BE2C (cell line): ENCODE results near the gene MTA1.

ENCODE experiments used
- DNase-seq: peaks from one replicate; pipeline ENCODE4 v3.0.0-alpha.2; 2020
- H3K27me3 ChIP-seq: fragments of 250-450 bp; sonication (Bioruptor Pico); 2 replicates; pipeline ENCODE4 v1.5.1; 2020; ENCODE audit warnings: mild to moderate bottlenecking
- H3K36me3 ChIP-seq: fragments of 250-450 bp; sonication (Bioruptor Pico); 2 replicates; pipeline ENCODE4 v1.5.1; 2020; ENCODE audit warnings: mild to moderate bottlenecking
- H3K4me1 ChIP-seq: fragments of 250-450 bp; sonication (Bioruptor Pico); 2 replicates; pipeline ENCODE4 v1.5.1; 2020
- H3K4me3 ChIP-seq: 2 replicates; pipeline ENCODE4 v1.5.1; 2011; ENCODE audit warnings: low read depth, low read length
- H3K9me3 ChIP-seq: fragments of 250-450 bp; sonication (Bioruptor Pico); 2 replicates; pipeline ENCODE4 v1.5.1; 2020
- CTCF ChIP-seq: IDR thresholded peaks from 2 replicates; pipeline ENCODE4 v1.5.1; 2012; ENCODE audit warnings: mild to moderate bottlenecking, low read depth, low read length

Gene MTA1

DNA sequence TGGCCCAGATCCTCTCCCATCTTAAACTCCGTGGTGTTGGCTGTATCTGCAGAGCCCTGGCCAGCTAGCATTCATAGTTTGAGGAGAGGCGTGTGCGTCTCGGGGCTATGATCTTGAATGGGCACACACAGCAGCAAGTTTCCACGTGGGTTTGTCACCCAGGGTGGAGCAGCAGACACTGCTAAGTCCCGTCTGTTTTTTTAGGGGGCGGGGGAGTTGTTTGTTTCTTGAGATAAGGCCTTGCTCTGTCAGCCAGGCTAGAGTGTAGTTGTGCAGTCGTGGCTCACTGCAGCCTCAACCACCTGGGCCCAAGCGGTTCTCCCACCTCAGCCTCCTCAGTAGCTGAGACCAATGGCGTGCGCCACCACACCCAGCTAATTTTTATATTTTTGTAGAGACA is 41.4 kb upstream of the MTA1 start:
- H3K36me3 ChIP-seq, result no peaks in the 10 kb centered on the region
- H3K9me3 ChIP-seq, result no peaks in the 10 kb centered on the region
- H3K4me1 ChIP-seq, result no peaks in the 10 kb centered on the region
- no peak overlapping the region for H3K4me3 ChIP-seq
- TF ChIP-seq CTCF, result no peak
- H3K27me3 ChIP-seq, result no peaks in the 10 kb centered on the region
- no peak for DNase-seq

DNA sequence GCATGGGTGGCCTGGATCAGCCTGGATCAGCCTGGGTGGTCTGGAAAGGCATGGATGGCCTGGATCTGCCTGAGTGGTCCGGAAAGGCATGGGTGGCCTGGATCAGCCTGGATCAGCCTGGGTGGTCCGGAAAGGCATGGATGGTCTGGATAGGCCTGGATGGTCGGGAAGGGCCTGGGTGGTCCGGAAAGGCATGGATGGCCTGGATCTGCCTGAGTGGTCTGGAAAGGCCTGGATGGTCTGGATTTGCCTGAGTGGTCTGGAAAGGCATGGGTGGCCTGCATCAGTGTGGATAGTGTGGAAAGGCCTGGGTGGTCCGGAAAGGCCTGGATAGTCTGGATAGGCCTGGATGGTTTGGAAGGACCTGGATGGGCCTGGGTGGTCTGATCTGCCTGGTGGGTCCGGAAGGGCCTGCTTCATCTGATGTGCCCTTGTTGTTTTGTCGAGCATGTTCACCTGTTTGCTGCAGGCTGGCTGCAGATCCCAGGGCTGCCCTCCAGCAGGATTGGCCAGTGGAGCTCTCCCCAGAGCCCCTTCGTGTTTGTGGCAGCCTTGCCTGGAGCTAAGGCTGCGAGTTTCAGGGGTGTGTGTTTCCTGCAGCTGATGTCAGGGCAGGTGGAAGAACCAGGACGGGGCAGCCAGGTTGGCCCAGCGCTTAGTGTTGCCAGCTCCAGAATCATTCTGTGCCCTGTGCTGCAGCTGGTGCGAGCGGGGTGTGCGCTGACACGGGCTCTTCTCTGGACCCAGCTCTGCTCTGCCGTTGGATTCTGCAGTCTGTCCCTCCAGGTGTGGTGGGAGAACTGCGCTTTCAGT is 40.5 kb upstream of the MTA1 start:
- no peak overlapping the region for H3K4me3 ChIP-seq
- H3K36me3 ChIP-seq, result no peaks in the 10 kb centered on the region
- H3K27me3 ChIP-seq, result no peaks in the 10 kb centered on the region
- no peak for TF ChIP-seq CTCF
- DNase-seq, result no peak
- H3K9me3 ChIP-seq, result no peaks in the 10 kb centered on the region
- H3K4me1 ChIP-seq, result no peaks in the 10 kb centered on the region

- Histone ChIP-seq H3K27me3 (no peaks in the 10 kb centered on the region), H3K36me3 (no peaks in the 10 kb centered on the region), H3K4me1 (no peaks in the 10 kb centered on the region), H3K4me3 (no peak overlapping the region), H3K9me3 (no peaks in the 10 kb centered on the region)
- TF ChIP-seq CTCF, result no peak
- DNase-seq, result no peak
Measured at GRCh38 chr14:105379946-105380345, 39.7 kb upstream of the MTA1 start.

- Histone ChIP-seq H3K4me3 (no peak overlapping the region), H3K9me3 (no peaks in the 10 kb centered on the region), H3K27me3 (no peaks in the 10 kb centered on the region), H3K36me3 (no peaks in the 10 kb centered on the region), H3K4me1 (no peaks in the 10 kb centered on the region)
- no peak for DNase-seq
- TF ChIP-seq CTCF, result no peak
Measured at GRCh38 chr14:105380756-105381155, 38.9 kb upstream of the MTA1 start.

DNA sequence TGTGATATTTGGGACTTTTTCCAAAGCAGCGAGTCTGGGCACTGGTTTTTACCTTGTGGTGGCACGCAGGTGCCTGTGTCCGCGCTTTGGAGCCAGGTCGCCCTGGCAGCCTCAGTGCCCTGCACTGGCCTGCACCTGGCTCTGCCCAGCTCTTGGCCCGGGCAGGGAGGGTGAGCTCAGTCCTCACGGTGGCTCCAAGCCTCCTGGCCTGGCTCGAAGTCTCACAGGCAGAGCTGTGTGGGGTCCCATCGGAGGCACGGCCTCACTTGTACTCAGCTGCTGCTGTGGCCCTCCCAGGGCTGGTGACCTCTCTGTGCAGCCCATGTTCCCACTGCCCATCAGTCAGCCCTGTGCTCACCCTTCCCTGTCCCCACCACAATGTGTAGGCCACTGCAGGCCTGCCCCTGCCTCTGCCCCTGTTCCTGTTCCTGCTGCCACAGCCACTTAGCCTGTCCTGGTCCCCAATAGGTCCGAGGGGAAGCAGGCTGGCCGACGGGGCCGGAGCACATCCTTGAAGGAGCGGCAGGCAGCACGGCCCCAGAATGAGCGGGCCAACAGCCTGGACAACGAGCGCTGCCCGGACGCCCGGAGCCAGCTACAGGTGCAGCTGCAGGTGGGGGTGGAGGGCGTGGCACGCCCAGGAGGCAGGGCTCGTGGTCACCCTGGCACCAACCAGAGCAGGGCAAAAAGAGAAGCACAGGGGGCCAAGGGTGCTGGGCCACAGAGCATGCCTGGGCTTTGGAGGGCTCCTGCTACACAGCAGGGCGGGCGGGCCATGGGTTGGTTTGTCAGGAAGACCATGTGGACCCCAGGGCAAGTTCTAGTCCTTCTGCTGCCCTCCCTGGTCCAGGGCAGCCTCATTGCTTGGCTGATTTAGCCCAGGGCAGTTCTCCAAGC is 37.9 kb upstream of the MTA1 start:
- H3K4me3 ChIP-seq, result no peak overlapping the region
- no peak for TF ChIP-seq CTCF
- DNase-seq, result no peak
- no peaks in the 10 kb centered on the region for H3K4me1 ChIP-seq
- no peaks in the 10 kb centered on the region for H3K27me3 ChIP-seq
- no peaks in the 10 kb centered on the region for H3K36me3 ChIP-seq
- H3K9me3 ChIP-seq, result no peaks in the 10 kb centered on the region
